Measurements from ENCODE around the gene TNS1.

The TNS1 gene

GRCh38 chr2:217941339-217941738 is 61.5 kb downstream of the TNS1 start:
- DNase-seq (ENCODE audit: low read depth): no peak
- H3K4me3 ChIP-seq (ENCODE audit: low read depth, low read length): no peak overlapping the region
- TF ChIP-seq, protein P1, sequence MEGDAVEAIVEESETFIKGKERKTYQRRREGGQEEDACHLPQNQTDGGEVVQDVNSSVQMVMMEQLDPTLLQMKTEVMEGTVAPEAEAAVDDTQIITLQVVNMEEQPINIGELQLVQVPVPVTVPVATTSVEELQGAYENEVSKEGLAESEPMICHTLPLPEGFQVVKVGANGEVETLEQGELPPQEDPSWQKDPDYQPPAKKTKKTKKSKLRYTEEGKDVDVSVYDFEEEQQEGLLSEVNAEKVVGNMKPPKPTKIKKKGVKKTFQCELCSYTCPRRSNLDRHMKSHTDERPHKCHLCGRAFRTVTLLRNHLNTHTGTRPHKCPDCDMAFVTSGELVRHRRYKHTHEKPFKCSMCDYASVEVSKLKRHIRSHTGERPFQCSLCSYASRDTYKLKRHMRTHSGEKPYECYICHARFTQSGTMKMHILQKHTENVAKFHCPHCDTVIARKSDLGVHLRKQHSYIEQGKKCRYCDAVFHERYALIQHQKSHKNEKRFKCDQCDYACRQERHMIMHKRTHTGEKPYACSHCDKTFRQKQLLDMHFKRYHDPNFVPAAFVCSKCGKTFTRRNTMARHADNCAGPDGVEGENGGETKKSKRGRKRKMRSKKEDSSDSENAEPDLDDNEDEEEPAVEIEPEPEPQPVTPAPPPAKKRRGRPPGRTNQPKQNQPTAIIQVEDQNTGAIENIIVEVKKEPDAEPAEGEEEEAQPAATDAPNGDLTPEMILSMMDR (IDR thresholded peaks at IDR 0.05; ENCODE audit: low read depth, low read length, missing control alignments): no peak

DNA sequence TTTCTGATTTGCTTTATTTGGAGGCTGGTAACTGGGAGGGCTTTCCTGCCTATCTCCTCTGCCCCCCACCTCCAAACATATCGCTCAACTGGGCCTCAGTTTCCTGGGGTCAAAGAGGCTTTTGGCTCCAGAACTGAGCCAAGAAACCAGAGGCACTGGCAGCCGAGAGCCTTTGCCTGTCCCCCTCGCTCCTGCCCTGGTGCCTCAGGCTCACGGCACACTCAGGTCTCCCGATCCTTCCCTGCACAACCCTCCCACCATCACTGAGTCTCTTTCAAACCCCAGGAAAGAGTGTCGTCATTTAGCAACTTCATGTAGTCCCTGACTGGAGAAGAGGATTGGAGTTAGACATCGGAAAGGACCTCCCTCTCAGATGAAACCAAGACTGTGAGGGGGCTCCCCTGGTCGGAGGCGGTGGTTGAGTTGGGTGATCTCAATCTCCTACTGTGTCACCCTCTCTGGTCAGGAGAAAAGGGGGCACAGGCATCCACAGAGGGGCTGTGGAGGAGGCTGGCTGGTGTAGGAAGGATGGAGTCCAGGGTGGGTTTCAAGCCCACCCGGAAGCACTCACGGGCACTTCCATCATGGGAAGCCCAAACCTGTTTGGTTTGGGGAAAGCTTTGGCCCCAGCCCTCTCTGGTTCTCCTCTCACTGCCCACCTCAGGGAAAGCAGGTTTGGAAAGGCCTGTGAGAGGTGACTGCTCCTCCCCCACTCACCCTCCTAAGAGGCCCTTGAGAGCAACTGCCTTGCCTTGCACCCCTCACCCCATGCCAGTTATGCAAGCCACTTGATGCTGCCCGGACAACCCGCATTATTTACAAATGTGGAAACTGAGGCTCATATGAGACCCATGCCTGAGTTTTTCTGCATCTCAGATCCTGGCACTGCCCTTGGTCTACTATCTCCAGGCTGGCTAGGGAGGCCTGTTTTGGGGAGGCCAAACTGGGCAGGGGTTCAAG is 62.3 kb downstream of the TNS1 start:
- no peak for DNase-seq (ENCODE audit: low read depth)
- TF ChIP-seq, protein P1 (IDR thresholded peaks at IDR 0.05; ENCODE audit: low read depth, low read length, missing control alignments): no peak
- H3K4me3 ChIP-seq (ENCODE audit: low read depth, low read length): no peak overlapping the region

DNA sequence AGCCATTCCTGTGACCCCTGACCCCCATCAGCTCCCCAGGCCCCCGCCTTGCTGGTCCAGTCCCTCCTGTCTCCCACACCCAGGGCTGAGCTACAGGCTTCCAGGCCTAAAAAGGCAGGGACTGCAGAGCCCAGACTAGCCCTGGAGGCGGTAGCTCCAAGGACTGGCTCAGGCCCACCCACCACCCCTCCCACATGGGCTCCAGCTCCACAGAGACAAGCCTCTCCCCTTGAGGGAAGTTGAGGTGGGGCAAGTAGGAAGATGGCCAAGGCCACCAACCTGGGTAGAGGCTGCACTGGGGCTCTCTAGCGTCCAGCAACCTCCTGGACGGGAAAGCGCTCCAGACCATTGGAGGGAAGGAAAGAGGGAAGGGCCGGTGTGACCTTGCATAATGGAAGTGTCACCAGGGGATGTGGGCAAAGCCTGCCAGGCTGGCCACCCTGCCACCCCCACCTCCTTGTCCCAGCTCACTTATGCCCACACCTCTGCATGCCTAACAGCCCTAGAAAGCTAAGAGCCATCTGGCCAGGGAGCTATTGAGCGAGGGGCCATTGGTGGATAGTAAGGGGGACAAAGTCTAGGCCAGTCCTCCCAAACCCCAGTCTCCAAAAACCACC is 63.1 kb downstream of the TNS1 start:
- TF ChIP-seq, protein P1 (IDR thresholded peaks at IDR 0.05; ENCODE audit: low read depth, low read length, missing control alignments): no peak
- DNase-seq (ENCODE audit: low read depth): no peak
- H3K4me3 ChIP-seq (ENCODE audit: low read depth, low read length): no peak overlapping the region

- no peak overlapping the region for H3K4me3 ChIP-seq (ENCODE audit: low read depth, low read length)
- TF ChIP-seq, protein P1 (IDR thresholded peaks at IDR 0.05; ENCODE audit: low read depth, low read length, missing control alignments): no peak
- no peak for DNase-seq (ENCODE audit: low read depth)
Observed at GRCh38 chr2:217939220-217939619, 63.6 kb downstream of the TNS1 start.

GRCh38 chr2:217938036-217938435 is 64.8 kb downstream of the TNS1 start:
- no peak overlapping the region for H3K4me3 ChIP-seq (ENCODE audit: low read depth, low read length)
- no peak for DNase-seq (ENCODE audit: low read depth)
- TF ChIP-seq, protein P1 (IDR thresholded peaks at IDR 0.05; ENCODE audit: low read depth, low read length, missing control alignments): no peak

GRCh38 chr2:217937446-217937845 is 65.3 kb downstream of the TNS1 start:
- DNase-seq (ENCODE audit: low read depth): no peak
- H3K4me3 ChIP-seq (ENCODE audit: low read depth, low read length): no peak overlapping the region
- TF ChIP-seq, protein P1 (IDR thresholded peaks at IDR 0.05; ENCODE audit: low read depth, low read length, missing control alignments): no peak

Data from GM12864 (cell line).